GM20431 (cell line): ENCODE data around the gene SUSD6.

Experiments
- in situ Hi-C: fragments of 300-500 bp; cut with MseI, MboI; formaldehyde crosslinking; loops from one replicate; pipeline ENCODE4 v1.15.0; 2020; ENCODE audit warnings: low sequenced_read_pairs; ENCODE audit not compliant: unreplicated experiment

The SUSD6 gene

DNA sequence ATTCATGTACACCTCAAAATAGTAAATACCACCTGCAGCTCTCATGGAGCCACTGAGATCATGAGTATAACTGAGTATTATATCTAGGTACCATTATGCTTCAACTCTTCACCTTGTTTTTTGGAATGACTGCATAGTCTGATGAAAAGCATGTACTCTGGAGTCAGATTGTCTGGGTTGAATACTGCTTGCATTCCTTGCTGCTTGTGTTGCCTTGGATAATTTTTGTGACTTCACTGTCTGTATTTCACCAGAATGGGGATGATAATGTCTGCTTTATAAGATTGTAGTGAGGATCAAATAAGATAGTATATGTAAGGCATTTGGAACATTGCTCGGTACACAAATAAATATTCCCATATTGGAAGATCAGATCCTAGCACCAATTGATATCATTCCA, 54.2 kb downstream of the SUSD6 start:
- in situ Hi-C loops: no loop called here

DNA sequence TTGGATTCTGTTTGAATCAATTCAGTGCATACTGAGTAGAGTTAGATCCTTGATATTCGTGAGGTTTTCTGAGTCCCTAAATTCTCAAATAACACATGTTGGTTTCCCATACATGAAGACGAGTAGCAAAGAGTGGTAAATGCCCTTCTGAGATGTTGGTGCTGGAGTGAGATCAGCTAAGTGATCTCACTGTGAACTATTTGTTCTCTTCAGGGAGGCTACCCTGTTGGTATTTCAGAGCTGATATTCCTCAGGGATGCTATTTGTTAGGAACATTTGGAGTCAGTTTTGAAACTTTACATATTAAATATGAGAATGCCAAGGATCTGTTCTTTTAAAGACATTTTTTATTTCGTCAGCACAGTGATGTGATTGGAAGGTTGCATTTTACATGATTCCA, 54.7 kb downstream of the SUSD6 start:
- in situ Hi-C loops: no loop called here

DNA sequence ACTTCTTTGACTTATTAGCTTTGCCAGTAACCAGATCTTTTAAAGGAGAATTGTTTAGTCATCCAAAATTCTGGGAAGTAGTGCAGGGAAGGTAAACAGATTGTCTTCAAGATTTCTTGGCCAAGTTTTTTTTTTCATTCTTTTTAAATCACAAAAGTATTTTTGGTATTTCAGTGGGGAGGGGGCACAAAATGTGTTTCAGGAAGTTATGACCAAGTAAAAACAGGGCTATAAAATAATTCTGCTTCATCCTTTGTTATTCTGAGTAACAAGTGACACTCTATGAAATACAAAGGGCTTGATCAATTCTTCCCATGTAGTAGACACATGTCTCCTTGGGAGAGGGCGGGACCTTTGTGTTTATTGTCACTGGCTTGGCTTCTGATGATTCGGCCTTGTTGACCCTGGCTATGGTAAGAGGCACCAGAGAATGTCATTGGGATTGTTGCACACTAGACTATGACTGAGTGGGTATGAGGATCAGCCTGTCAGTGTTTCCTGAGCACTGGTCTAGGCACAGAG, 55.4 kb downstream of the SUSD6 start:
- in situ Hi-C loops: no loop called here

DNA sequence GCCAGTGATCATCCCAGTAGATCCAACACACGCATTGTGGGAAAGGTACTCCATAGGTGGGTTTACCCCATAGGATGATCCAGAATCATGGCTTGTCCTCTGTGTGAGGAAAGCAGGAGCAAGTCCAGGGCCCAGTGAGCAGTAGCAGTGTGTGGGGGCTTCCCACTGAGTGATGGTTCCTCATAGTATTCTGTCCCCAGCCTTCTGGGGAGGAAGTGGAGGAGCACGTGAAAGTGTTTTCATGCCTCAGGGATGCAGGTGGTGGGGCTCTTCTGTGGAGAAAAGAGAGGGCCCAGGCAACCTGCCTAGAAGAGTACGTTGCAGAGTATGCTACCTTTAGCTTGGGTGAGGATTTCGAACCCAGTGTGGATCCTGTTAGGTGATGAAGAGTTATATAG, 56.5 kb downstream of the SUSD6 start:
- in situ Hi-C loops: no loop called here

DNA sequence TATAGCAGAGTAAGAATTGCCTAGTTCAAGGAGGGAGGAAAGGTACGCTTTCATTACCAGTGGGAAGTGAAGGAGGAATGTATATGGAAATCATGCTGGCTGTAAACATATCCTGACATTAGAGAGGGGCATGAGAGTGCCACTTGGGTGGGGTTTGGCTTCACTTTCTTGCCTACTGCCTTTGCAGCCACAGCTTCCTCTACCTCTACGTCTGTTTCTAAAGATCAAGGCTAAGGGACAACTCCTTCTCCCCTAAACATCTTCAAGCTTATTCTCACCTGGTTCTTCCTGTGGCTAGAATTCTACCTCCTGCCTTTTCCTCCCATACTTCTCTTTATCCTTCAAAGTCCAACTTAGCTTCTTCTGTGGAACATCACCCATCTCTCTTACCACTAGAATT, 58.0 kb downstream of the SUSD6 start:
- in situ Hi-C loops: no loop called here

DNA sequence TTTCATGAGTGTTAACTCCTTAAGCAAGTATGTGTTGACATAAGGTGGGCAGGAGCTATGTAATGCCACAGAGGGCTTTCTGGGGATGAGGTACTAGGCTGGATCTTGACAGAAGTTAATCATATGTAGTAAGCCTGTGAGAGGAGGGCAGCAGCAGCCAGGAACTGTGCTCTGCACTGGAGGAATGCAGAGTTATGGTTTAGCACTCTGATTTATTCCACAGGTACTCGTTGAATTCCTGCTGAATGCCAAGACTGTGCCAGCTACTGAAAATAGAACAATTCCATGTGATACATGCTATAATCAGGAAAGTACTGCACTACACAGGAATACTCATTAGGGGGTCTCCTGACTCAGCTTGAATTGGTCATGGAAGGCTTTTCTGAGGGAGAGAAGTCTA, 58.7 kb downstream of the SUSD6 start:
- in situ Hi-C loops: no loop called here

DNA sequence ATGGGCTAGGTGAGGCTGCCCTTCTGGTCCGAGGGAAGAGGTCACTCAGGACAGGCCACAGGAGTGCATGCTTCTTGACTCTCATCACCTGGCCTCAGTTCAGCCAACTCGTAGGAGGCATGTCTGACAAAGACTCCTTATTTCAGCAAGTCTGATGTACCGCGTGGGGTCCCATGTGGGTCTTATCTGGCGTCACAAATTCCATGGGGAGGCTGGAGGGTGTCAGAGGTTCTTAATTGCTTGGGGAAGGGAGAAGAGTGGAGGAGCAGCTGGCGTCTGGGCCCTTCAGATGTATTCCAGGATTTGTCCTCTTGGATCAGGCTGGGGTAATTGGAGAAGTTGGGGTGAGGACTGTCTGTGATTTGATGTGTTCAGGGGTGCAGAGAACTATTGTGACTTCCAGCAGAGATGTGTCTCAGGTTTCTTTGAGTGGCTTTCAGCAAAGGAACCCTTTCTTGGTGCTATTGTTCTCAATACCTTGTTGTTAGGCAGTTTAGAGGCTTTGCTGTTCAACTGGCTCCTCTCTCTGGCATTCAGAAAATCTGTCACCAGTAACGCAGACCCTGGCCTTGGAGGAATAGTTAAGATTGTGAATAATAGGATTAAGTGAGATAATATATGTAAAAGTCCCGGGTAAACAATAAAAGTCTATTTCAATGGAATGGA, 60.1 kb downstream of the SUSD6 start:
- in situ Hi-C loops: no loop called here

DNA sequence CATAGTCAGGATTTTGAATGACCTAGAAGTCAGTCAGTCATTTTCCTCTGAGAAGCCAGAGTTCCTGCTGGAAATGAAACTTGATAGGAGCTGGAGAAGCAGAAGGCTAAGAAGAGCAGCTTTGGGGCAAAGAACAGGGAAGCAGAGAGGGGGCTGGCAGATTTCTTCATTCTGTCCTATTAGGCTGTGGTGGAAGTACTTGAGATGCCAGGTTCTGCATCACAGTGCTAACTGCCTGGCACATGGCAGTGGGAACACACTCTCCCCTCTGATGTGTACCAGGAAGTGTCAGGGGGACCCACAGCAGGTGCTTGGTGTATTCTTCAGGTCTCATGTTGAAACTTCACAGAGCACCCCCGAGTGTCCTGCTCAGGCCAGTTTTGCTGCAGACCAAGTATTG, 61.0 kb downstream of the SUSD6 start:
- in situ Hi-C loops: no loop called here

DNA sequence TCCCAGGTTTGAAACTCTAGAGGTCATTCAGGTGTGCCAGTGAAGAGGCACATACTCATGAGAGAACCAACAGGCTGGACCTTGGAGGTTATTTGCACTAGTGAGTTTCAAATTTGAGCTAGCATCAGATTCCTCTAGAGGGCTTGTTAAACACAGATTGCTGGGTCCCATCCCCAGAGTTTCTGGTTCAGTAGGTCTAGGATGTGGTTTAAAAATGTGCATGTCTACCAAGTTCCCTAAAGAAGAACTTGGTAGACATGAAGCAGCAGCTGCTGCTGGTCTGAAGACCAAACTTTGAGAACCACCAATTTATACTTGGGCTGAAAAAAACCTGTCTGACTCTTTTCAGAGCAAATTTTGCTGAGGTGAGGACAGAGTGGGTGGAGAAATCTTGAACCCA, 61.7 kb downstream of the SUSD6 start:
- in situ Hi-C loops: no loop called here

DNA sequence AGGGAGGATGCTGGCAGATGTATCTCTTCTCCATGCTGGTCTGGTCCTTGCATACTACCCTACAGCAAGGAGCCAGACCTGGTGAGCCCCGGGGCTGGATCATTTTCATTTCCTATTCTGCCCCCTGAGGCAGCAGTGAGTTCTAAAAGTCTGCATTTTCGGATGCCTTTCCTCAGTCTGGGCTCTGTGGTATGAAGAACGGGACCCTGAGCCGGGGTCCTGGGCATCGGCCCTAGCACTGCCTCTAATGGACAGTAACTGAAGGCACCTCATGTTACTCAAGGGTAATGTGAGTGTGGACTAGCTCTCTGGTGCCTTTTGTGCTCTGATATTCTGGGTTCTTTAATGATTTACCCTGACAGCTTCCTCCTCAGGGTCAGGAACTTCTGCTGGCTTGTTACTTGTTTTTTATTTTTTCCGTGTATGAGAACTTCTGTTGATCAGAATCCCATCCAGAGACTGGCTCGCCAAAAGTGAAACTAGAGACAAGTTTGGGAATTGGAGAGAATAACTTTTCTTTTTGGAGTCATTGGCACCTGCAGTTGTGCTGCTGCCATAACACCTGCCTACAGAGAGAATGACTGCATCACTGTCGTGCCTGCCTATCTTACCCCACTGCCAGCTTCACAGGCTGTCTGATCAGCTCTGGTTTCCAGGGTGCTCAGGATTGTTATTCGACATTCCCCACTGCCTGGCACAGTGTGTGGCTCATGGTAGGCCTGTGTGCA, 62.3 kb downstream of the SUSD6 start:
- in situ Hi-C loops: no loop called here

DNA sequence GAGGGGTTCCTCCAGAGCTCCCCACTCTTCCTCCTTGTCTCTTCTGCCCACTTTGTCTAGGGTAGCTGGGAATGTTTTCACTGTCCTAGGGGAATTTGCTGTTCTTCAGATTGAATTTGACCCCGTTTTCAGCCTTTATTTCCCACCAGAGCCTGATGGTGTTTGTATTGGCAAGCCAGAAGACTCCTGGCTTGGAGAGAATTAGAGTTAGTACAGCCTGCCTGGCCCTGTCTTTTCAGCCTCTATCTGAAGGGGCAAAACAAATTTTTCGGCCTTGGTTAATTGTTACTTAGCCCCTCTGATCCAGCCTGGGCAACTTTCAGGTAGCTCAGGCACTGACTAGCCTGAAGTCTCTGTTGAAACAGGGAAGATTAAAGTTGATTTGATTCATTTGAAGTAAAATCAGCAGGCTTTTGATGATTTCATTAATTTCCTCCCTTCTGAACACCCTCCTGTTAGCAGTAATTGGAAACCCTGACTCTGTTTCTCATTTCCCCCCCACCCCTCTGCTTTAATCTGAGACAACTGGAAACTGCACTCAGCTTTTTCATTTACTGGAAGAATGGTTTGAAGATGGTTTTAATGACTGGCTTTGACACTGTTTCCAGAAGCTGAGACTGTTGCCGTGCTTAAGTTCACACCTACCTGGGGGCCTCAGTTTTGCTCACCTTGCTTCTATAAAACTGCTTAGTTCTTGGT, 63.3 kb downstream of the SUSD6 start:
- in situ Hi-C loops: no loop called here

DNA sequence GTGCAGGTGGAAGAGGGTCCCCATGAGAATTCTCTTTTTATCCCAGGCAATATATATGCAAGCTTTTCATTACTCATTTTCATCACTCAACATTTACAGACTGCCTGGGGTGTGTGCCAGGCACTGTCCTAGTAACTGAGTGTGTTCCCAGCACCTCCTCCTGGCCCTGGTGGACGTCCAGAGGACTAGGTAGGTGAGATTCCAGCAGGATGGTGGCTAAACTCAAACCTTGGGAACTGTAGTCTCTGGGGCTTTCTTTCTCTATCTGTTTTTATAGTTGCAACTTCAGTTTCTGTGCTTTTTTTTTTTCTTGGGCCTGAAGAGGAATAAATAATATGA, 63.8 kb downstream of the SUSD6 start:
- in situ Hi-C loops: no loop called here

DNA sequence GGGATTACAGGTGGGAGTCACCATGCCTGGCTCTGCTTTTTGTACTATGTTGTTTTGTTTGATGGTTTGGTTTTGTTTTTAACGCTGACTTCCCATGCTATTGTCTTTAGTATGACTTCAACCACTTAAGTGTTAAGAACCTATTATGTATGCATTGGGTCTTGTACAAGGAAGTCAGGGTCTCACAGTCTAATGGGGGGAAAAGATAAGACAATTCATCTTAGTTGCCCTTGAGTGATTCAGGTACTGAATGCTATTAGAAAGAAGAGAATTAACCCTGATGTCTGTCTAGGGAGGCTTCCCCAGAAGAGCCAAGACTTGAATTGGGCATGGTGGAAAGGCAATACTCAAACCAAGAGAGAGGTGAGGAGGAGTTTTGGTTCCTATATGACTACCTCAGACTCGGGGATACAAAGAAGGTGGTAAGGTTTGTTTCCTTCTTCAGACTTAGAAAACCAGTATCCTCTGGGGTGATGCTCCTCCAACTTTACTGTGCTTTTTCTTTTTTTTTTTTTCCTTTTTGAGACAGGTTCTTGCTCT, 64.6 kb downstream of the SUSD6 start:
- in situ Hi-C loops: no loop called here

DNA sequence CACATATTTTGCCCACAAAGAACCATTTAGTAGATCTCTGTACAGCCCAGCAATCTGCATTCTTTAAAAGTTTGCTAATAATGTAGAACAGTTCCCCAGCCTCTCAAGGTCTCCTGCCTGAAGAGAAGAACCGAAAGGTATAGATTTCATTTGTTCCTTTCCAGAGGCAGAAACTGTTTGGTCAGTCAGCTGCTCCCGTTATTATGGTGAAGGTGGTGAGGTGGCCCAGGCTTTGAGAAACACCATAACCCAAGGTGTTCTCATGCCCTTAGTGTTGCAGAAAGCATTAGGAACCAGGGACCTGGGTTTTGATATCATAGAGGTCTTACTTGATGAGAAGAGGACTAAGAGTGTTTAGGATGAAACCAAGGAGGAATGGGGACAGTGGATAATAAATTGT, 65.3 kb downstream of the SUSD6 start:
- in situ Hi-C loops: no loop called here

DNA sequence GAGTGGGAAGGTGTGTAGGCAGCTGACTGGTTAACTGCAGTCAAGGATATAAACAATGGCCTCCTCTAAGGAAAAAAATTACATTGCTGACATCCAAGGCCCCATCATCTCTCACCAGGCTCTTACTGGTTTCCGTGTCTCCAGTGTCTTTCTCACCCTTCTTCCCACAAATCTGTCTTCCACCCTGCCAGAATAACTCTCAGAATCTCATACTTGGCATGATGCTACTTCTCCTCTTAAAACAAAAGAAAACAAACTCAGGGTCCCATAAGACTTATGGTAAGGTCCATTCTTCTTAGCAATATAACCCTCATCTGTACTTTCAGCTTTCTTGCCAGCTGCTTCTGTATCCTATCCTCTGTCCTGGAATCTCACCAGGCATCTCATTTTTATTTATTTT, 68.9 kb downstream of the SUSD6 start:
- in situ Hi-C loops: no loop called here

DNA sequence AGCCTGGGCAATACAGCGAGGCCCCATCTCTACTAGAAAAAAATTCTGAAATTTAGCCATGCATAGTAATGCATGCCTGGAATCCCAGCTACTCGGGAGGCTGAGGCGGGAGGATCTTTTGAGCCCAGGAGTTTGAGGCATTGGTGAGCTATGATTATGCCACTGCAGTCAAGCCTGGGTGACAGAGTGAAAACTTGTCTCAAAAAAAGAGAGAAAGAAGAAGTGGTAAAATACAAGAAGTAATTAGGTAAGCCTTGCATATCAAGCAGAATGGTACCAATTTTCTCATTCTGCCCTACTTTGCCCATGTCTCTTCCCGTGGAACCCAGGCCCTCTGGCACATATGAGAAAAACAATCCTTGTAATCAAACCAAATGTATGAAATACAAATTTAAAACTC, 70.7 kb downstream of the SUSD6 start:
- in situ Hi-C loops: no loop called here

DNA sequence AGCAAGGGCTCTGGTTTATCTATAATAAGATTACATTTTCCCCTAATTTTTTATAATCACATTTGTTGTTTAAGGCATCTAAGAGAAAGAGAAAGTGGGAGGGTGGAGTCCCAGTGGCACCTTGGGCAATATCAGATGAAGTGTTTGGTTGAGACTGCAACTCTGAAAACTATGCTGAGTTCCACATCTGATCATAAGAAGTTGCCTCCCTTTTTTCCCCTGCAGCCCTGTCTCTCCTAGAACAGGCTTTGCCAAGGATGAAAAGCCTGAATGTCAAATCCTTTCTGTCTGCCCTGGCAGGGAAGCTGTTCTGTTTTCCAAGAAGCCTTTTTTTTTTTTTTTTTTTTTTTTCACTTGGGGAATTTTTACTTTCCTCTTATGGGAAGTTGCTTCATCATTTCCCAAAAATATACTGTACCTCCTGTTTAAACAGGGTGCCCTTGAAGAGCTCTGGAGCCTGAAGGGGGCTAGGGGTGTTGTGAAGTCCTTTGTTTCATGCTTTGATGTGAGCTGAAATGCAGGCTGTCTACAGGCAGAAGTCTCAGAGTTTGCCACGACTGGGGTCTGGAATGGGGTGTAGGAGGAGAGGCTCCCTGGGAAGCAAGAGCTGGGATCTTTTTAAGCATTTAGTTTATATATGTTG, 71.3 kb downstream of the SUSD6 start:
- in situ Hi-C loops: no loop called here

DNA sequence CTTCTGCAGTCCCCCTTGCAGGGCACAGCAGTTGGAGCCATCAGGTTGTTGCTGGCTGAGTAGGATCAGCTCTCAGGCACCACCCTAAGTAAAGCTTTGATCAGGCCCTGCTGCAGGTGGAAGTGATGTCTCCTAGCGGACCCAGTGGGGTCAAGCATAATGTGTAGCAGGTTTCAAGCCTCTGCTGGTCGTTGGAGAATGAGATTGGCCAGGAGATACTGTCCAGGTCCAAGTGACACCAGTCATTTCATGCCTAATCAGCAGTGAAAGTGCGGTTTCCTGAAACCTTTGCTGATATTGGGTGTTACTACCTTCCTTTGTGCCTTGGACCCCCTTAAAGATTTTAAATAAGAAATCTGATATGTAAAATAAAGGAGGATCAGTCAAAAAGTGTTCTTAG, 72.6 kb downstream of the SUSD6 start:
- in situ Hi-C loops: no loop called here

DNA sequence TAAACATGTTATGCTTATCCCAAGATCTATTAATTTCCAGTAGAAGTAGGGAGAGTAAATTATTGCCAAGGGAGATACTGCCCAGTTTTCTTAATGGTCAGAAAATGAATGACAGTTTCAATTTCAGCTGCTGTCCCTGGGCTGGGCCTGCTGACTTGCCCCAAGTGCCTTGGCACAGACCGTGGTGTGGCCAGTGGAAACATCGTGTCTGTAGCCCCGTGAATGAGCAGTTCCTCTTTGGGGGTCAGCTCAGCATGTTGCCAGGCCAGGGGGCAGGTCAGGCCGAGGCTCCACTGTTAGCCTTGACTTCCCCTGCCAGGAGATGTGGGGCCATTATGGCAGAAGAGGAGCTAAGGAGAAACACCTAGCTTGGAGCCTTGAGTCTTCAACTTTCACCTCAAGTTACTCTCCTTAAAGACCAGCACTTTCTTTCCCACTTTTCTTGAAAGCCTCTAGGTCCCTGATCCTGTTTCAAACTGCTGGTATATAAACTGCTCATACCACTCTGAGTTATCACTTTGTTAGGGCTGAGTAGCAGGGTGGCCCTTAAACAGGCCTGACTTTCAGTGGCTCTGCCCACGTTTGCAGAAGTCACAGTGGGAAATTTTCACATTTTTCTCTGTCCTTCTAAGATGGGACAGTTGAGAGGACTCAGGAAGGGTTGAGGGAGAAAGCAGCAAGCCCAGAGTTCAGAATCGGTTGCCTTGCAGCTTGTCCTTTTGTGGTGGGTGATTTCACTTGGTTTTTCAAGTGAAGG, 73.2 kb downstream of the SUSD6 start:
- in situ Hi-C loops: no loop called here

DNA sequence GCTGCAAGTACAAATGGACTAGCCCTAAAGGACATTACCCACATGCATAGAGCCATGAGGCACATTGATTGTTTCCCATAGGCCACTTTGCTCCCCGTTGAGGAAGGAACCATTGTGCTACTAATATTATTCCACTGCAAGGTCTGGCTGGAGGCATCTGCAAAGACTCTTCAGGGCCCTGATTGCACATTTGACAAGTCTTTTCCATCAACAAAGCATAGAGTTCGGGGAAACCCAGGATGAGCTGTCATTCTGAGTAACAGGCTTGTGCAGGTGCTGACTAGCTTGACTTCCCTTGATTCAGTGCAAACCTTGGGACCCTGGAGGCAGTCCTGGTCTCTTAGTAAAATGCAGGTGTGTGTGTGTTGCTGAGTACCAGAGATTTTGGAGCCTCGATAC, 73.8 kb downstream of the SUSD6 start:
- in situ Hi-C loops: no loop called here
